GM19238 (cell line): ENCODE data around the gene MIER1.
"Not testable (repeated sequence)": the region's sequence is repeated elsewhere in the genome, so short reads cannot be mapped to it uniquely, and the experiment has no call there.

Source experiments
- DNase-seq: peaks from one replicate; pipeline ENCODE4 v3.0.0; 2011; ENCODE audit warnings: low spot score; ENCODE audit not compliant: insufficient read length

The MIER1 gene

GRCh38 chr1:66924756-66925557, at the start of gene MIER1, which contains the start of gene DNAI4:
TSS of gene MIER1 (plus strand) at chr1:66924990. CDS start at chr1:66925029, 39 bp downstream.
TSS of gene DNAI4 (minus strand) at chr1:66924856. CDS start at chr1:66924831, 25 bp downstream.
- DNase-seq: peak; percentile 97

GRCh38 chr1:66876664-66877063, 48.1 kb upstream of the MIER1 start:
- DNase-seq: no peak

DNA sequence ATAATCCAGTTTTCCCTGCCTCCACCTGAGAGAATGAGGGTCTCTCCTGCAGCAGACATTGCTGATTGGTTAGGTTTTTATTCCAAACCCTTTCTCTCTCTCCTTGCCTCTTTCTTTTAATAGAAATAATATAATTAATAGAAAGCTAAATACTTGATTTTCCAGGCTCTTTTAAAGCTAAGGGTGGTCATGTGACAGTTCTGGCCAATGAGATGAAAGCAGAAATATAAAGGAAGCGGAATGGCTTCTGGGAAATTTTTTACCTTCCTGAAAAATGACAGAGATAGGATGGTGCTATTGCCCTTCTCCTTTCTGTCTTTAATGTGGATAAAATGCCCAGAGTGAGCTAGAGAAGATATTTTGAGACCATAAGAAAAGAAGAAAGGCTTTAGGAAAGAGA, 35.8 kb upstream of the MIER1 start:
- no peak for DNase-seq

DNA sequence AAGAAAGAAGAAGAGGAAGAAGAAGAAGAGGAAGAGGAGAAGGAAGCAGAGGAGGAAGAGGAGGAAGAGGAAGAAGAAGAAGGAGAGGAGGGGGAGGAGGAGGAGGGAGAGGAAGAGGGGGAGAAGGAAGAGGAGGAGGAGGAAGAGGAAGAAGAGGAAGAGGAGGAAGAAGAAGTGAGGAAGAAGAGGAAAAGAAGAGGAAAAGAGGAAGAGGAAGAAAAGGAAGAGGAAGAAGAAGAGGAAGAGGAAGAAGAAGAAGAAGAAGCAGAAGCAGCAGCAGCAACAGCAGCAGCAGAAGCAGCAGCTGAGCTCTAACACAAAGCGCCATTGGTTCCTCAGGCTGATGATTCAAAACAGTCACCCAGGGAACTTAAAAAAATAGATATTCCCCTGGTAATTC, 34.2 kb upstream of the MIER1 start:
- DNase-seq: no peak

- no peak for DNase-seq
Measured at GRCh38 chr1:66893712-66894111, 31.1 kb upstream of the MIER1 start.

DNA sequence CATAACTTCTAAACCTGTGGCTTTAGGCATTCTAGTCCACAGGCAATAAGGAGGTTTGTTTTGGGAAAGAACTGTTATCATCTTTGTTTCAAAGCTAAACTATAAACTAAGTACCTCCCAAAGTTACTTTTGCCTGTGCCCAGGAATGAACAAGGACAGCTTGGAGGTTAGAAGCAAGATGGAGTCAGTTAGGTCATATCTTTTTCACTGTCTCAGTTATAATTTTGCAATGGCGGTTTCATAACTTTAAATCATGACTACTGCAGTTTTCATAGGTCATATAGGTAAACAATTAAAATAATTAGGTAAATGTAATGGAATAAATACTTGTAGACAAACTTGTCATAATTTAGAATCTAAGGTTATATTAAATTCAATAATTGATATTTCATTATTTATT, 9.6 kb upstream of the MIER1 start:
- not testable (repeated sequence) for DNase-seq

GRCh38 chr1:66916320-66916719, 8.5 kb upstream of the MIER1 start:
- DNase-seq: no peak

GRCh38 chr1:66917476-66917875, 7.3 kb upstream of the MIER1 start:
- DNase-seq: no peak

DNA sequence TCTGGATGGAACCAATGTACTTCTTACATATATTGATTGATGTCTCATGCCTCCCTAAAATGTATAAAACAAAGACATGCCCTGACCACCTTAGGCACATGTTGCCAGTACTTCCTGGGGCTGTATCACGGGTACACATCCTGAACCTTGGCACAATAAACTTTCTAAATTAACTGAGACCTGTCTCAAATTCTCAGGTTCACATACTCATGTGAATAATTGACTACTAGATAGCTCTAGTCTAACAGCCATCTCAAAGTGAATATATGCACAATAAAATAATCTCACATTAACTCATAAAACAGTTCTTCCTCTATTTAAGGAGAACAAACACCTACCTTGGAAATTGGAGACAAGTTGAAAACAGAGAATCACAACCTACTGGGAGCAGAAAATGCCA, 5.7 kb upstream of the MIER1 start:
- no peak for DNase-seq

- DNase-seq: no peak
Measured at GRCh38 chr1:66919828-66920227, 5.0 kb upstream of the MIER1 start.

DNA sequence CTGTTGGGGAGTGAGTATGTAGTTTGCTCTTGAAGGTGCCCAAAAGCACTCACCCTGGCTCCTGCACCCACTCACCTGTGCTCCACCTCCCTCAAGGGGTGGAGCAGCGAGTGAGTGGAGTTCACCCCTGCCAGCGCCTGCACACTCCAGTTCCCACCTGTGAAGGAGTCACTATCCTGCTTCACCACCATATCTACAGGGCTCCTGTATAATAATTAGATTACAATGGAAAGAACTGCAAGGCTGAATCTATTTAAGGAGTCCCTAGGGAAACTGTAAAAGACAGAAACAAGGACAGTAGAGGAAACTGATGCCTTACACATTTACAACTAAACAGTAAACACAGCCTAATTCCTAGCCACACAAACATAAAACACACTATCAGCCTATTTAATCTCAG, 4.2 kb upstream of the MIER1 start:
- DNase-seq: no peak

- no peak for DNase-seq
Measured at GRCh38 chr1:66925558-66925910, 744 bp downstream of the MIER1 start.

GRCh38 chr1:66925944-66926343, 1.2 kb downstream of the MIER1 start:
- DNase-seq: no peak

DNA sequence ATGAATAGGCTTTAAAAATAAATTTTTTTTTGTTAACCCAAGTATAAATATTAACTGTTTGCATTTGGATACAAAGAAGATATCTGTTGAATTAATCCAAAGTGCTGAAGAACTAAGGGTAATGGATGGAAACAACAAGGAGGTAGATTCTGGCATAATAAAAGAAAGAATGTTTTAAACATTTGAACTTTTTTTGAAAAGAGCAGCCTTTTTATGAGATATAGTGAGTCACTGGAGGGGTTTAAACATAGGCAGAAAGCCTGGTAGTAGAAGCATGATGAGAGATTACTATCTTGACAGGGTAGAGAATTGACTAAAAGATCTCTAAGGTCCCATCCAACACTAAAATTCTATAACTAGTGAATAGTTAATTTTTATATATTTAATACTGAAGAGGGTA, 2.7 kb downstream of the MIER1 start:
- DNase-seq: no peak

DNA sequence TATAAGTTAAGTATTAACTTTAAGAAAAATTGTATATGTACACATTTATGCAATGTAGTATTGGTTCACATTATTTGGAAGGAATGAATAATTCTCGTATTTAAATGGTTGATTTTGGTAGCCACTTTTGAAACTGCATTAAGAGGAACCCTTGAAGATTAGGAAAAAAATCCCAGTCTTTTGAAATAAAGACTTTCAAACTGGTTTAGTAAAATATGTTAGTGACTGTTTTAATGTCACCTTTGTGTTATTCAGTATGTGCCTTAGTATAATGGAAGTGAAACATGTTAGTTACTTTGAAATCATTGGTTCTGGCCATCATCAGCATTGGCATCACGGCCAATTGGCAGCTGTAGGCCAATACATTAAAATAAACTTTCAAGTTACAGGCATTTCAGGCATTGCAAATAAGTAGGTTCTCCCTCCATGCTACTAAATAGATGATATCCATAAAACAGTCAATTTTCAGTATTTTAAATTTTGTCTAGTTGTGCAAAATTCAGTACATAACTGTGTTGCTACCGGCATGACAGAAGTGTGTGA, 4.4 kb downstream of the MIER1 start:
- DNase-seq: no peak

GRCh38 chr1:66929691-66929998, 4.9 kb downstream of the MIER1 start:
- DNase-seq: no peak

GRCh38 chr1:66929999-66930822, 5.4 kb downstream of the MIER1 start:
- peak; percentile 65 for DNase-seq

GRCh38 chr1:66930823-66931174, 6.0 kb downstream of the MIER1 start:
- no peak for DNase-seq

DNA sequence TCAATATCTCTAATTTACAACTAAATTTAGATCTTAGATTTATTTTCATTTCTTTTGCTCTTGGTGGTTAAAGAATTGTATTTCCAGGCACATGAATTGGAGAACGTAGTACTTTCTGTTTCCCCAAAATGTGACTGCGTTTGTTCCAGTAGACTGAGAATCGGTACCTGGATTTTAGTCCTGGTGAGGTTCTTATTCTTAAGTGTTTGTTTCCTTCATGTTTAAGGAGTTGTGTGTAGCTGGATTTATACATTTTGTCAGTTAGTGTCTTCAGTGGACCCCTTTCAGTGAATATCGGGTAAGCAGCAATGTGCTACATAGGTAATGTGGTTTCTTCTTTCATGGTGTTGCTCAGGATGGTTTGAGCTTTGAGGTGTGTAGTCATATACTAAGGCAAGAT, 6.8 kb downstream of the MIER1 start:
- DNase-seq: no peak

GRCh38 chr1:66932291-66932690, 7.5 kb downstream of the MIER1 start:
- DNase-seq: no peak

DNA sequence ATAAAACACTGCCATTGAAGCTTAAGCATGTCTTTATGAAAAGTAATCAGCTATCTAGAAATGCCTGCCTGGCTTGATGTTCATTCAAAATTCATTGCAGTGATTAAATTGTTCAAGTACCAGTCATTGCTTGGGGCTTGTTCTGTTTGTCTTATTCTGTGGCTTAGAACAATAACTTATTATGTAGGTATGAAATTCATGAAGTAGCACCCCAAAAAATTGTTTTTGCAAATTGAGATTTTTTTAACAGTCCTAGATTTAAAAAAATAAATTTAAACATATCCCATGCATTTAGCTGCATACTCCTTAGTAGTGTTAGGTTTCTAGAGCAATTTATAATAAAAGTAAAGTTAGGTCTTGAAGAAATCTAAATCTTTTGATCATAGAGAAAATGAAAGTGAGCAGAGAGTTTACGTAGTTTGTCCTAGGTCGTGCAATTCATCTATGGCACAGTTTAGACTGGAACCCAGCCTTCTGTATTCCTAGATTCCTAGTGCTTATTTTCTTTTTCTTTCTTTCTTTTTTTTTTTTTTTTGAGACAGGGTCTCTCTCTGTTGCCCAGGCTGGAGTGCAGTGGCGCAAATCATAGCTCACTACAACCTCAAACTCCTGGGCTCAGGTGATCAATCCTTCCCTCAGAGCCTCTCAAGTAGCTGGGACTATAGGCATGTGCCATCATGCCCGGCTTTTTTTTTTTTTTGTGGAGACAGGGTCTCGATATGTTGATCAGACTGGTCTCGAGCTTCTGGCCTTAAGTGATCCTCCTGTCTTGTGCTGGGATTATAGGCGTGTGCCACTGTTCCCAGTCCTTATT, 9.3 kb downstream of the MIER1 start:
- DNase-seq: no peak
